ENCODE measurements around the gene LINC00237.

DNA sequence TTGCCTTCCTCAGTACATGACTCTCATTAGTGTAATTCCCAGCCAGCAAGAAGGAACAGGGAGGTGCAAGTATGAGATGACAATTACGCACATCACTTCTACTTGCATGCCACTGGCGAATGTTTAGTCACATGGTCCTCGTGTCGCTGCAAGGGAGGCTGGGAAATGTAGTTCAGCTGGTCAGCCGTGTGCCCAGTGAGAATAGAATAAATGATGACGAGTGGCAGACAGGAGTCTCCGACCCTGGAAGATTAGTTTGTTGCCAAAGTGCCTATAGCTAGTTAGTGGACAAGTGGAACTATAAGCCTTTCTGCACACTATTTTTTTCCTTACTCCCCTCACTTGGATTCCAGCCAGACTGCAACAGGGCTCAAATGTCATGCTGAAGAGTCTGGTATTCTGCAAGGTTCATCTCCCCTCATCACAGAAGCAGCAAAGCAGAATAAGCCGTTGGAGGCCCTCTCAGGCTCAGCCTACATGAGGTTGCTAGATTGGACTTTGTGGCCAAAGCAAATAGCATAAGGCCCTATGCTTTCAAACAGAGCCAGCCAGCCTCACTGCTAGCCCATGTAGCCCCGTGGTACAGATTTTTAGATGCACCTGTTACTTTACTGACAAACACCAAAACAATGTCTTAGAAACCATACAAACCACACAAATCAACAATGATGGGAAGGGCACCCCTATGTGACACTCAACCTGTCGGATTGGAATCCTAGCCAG is 9.7 kb downstream of the LINC00237 start:
- TF ChIP-seq, protein P1, sequence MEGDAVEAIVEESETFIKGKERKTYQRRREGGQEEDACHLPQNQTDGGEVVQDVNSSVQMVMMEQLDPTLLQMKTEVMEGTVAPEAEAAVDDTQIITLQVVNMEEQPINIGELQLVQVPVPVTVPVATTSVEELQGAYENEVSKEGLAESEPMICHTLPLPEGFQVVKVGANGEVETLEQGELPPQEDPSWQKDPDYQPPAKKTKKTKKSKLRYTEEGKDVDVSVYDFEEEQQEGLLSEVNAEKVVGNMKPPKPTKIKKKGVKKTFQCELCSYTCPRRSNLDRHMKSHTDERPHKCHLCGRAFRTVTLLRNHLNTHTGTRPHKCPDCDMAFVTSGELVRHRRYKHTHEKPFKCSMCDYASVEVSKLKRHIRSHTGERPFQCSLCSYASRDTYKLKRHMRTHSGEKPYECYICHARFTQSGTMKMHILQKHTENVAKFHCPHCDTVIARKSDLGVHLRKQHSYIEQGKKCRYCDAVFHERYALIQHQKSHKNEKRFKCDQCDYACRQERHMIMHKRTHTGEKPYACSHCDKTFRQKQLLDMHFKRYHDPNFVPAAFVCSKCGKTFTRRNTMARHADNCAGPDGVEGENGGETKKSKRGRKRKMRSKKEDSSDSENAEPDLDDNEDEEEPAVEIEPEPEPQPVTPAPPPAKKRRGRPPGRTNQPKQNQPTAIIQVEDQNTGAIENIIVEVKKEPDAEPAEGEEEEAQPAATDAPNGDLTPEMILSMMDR (IDR thresholded peaks at IDR 0.05; ENCODE audit: insufficient read depth, low read length), result no peak
- TF ChIP-seq, protein P2, sequence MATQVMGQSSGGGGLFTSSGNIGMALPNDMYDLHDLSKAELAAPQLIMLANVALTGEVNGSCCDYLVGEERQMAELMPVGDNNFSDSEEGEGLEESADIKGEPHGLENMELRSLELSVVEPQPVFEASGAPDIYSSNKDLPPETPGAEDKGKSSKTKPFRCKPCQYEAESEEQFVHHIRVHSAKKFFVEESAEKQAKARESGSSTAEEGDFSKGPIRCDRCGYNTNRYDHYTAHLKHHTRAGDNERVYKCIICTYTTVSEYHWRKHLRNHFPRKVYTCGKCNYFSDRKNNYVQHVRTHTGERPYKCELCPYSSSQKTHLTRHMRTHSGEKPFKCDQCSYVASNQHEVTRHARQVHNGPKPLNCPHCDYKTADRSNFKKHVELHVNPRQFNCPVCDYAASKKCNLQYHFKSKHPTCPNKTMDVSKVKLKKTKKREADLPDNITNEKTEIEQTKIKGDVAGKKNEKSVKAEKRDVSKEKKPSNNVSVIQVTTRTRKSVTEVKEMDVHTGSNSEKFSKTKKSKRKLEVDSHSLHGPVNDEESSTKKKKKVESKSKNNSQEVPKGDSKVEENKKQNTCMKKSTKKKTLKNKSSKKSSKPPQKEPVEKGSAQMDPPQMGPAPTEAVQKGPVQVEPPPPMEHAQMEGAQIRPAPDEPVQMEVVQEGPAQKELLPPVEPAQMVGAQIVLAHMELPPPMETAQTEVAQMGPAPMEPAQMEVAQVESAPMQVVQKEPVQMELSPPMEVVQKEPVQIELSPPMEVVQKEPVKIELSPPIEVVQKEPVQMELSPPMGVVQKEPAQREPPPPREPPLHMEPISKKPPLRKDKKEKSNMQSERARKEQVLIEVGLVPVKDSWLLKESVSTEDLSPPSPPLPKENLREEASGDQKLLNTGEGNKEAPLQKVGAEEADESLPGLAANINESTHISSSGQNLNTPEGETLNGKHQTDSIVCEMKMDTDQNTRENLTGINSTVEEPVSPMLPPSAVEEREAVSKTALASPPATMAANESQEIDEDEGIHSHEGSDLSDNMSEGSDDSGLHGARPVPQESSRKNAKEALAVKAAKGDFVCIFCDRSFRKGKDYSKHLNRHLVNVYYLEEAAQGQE (IDR thresholded peaks at IDR 0.05; ENCODE audit: insufficient replicate concordance, low read depth), result no peak
- TF ChIP-seq POLR2AphosphoS5 (IDR thresholded peaks at IDR 0.05; ENCODE audit: low read depth) (no peak), SPI1 (IDR thresholded peaks at IDR 0.05; ENCODE audit: borderline replicate concordance, low read depth) (no peak)
